Right ventricle myocardium superior (tissue), 1 donor: ENCODE data around the gene TARBP2. TPM values are rescaled to one million over a fixed set of nuclear protein-coding genes. Genes with fewer than 3 reads are reported as not detected.
"Not testable (repeated sequence)": the region's sequence is repeated elsewhere in the genome, so short reads cannot be mapped to it uniquely, and the experiment has no call there.

Source experiments
- ATAC-seq: fragments of 200-7000 bp; cut with Tn5 transposase; one replicate; pipeline ENCODE4 v1.9.1; 2020; ENCODE audit warnings: mild to moderate bottlenecking; ENCODE audit not compliant: poor library complexity
- DNase-seq: peaks from one replicate; pipeline ENCODE4 v3.0.0-alpha.2; 2020
- intact Hi-C: fragments of 100-400 bp; cut with DNase I; formaldehyde crosslinking; loops from one replicate; pipeline ENCODE4 v1.11.2; 2022
- total RNA-seq: library from RNA; stranded (reverse); fragmentation: NEBNext Ultra II Directional; extraction: Animal tissue kit (Norgen Biotek cat#: 25700); gene quantifications from one replicate; pipeline ENCODE4 v1.2.1, GENCODE V29; 2021
- donor health status: DM: no; HTN: yes; CAD: no; lungs with severe emphysema.

Gene TARBP2
- total RNA-seq, 1 donor from 2014 or later, result 10.8 TPM

GRCh38 chr12:53467880-53468279 is 33.2 kb upstream of the TARBP2 start:
- intact Hi-C loops, result no loop called here
- no peak for ATAC-seq
- DNase-seq, result no peak

DNA sequence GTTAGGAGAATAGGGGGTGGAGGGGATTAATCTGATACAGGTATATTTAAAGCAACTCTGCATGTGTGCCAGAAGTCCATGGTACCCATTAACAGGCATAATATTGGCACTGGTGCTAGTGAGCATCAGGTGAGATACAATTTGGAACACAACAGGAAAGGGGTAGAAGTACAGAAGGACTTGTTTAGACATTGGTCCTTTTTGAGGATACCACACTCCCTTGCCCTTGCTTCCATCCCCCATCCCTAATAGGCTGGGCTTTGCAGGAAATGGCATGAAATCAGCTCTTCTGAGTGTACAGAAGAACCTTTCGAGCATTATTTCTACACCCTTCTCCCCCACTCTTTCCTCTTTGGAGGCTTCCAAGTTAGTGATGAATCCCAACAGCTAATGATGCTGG is 32.8 kb upstream of the TARBP2 start:
- intact Hi-C loops, result no loop called here
- no peak for DNase-seq
- ATAC-seq, result no peak

GRCh38 chr12:53472056-53472582 is 29.0 kb upstream of the TARBP2 start:
- ATAC-seq (no peak), DNase-seq (no peak)
- intact Hi-C loops, result no loop called here

GRCh38 chr12:53474077-53474476 is 27.0 kb upstream of the TARBP2 start:
- intact Hi-C loops, result no loop called here
- ATAC-seq, result no peak
- DNase-seq, result no peak

- ATAC-seq, result no peak
Measured at GRCh38 chr12:53474819-53475218, 26.3 kb upstream of the TARBP2 start.

GRCh38 chr12:53476769-53477209 is 24.3 kb upstream of the TARBP2 start:
- DNase-seq (no peak), ATAC-seq (peak; percentile 44)
- intact Hi-C loops, result no loop called here

More at GRCh38 chr12:53474819-53475218, 26.3 kb upstream of the TARBP2 start:
- DNase-seq, result no peak
- intact Hi-C loops, result no loop called here

GRCh38 chr12:53478865-53479264 is 22.2 kb upstream of the TARBP2 start:
- DNase-seq (no peak), ATAC-seq (no peak)
- intact Hi-C loops, result no loop called here

GRCh38 chr12:53479331-53479730 is 21.8 kb upstream of the TARBP2 start:
- ATAC-seq (no peak), DNase-seq (no peak)
- intact Hi-C loops, result no loop called here

DNA sequence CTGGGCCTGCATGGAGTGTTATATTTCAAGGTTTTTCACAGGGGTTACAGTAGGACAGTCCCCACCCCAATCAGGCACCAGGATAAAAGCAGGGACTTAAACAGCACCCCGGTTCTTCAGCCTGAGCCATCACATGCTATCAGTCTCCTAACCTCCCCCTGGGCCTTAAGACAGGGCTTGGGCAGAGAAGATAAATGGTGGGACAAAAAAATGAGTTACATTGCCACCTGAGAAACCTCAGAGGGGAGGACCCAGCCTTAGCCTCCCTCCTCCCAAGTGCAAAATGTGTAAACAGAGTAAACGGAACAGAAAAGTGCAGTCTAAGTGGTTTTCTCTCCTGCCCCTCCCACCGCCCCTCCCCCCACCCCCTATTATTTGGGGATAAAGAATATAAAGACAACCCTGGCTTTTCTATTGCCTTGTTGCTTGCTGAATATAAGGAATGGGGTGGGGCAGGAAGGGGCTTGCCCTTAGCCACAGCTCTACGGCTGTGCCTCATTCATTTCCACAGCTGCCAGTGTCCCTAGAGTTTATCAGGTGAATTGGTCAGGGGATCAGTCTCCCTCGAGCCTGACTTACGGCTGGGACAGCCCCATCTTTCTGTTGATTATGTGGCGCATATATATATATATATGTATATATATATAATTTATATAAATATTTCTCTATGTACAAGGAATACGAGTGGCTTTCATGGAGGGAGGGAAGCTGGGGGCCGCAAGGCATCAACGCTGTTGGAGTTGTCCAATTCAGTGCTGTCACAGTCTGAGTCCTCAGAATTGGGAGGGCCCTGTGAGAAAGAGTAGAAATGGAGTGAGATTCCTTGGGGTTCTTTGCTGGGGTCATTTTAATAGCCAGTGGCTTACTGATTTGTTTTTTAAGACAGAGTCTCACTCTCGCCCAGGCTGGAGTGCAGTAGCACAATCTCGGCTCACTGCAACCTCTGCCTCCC is 20.3 kb upstream of the TARBP2 start:
- intact Hi-C loops, result no loop called here
- DNase-seq (no peak), ATAC-seq (no peak)

DNA sequence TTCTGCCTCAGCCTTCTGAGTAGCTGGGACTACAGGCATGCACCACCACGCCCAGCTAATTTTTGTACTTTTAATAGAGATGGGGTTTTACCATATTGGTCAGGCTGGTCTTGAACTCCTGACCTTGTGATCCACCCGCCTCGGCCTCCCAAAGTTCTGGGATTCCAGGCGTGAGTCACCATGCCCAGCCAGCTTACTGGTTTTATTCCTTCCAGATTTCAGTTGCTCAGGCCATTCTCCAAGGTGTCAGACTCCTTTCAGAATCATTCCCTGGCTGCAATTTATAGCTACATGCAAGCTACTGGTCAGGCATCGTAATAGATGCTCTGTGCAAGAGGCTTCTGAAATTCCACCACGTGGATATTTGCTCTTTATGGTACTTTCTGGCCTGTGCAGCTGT is 19.6 kb upstream of the TARBP2 start:
- DNase-seq, intact Hi-C loops: not testable (repeated sequence)

GRCh38 chr12:53481939-53482586 is 19.0 kb upstream of the TARBP2 start:
- intact Hi-C loops, result no loop called here
- DNase-seq (no peak), ATAC-seq (peak; percentile 19)

More for the DNA sequence above, 19.6 kb upstream of the TARBP2 start:
- not testable (repeated sequence) for ATAC-seq

GRCh38 chr12:53482626-53483168 is 18.4 kb upstream of the TARBP2 start:
- intact Hi-C loops, result no loop called here
- peak; percentile 9 for ATAC-seq
- no peak for DNase-seq

DNA sequence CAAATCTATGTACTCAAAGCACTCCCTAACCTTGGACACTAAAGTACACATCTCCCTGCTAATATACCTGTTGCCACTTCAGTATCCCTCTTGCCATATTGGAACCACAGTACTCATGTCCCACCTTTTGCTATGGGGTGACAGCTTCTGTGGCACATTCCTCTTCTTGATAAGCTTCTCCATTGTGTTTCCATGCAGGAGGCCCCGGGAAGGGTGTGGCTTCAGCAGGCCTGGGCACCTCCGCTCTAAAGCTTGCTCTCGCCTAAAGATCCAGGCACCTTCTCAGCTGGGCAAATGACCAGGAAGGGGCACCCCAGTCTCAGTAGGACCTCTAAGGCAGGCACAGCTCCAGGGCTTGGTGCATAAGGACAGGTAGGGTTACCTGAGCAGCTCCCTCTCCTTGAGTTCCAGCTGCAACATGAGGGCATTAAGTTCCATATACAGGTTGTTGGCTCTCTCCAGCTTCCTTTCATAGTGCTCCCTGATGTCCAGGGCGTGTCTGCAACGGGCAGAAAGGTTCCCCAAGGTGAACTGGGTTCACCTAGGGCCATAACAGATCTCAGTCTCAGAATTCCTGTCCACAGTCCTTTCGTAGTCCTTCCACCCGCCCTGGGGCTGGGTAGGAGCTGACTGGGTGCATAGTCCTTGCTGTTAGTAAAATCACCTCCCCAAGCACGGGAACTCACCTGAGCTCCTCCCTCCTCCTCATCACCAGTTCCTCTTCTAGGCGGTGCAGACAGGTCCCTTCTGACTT is 17.7 kb upstream of the TARBP2 start:
- peak; percentile 11 for ATAC-seq
- no peak for DNase-seq
- intact Hi-C loops, result no loop called here

DNA sequence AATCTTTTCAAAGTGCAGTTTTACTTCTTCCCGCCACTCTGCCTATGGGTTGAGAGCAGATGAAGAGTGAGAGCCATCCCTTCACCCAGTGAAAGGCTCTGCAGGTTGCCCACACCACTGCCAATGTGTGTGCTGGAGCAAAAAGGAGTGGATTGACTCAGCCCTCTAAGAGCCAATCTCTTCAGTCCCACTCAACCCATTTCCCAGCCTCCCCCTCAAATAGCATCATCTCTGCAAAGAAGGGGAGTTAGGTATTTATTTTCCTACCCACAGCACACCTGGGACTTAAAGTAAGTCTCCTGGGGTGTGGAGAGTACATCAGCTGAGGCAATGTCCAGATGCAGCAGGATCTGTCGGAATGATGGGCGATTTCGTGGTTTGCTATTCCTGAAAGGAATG is 17.1 kb upstream of the TARBP2 start:
- intact Hi-C loops, result no loop called here
- no peak for ATAC-seq
- no peak for DNase-seq

- no peak for DNase-seq
- intact Hi-C loops, result no loop called here
- no peak for ATAC-seq
Measured at GRCh38 chr12:53484686-53485575, 16.2 kb upstream of the TARBP2 start.

DNA sequence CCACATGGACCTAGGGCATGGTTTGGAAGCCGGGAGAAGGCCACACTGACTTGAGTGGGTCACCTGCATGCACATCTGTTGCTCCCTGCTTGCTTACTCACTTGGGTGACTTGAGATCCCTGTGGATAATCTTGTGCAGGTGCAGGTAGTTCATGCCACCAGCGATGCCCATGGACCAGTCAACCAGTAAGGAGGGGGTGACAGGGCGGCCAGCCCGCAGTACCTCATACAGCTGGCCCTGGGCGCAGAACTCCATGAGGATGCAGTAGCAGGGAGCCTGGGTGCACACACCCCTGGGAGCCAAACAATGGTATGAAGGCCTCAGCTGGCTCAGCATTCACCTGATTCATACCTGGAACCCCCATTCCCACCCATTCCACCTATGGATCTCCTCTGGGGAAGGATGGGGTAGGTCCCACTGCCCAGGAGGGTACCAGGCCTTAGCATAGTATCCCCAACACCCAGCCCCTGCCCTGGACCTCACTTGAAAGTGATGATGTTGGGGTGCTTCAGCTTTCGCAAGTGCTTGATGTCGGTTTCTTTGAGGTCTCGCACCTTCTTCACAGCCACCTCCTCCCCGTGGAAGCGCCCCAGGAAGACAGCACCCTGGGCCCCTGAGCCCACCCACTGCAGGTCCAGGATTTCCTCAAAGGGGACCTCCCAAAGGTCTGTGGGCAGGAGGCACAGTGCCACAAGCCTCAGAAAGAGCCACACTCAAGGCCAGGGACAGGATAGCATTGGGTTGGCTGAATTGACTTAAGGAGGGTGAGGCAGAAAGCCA is 14.9 kb upstream of the TARBP2 start:
- ATAC-seq (no peak), DNase-seq (no peak)
- intact Hi-C loops, result no loop called here
